Activated naive CD4-positive, alpha-beta T cell treated with anti-CD3 and anti-CD28 coated beads, Interleukin-2, amount 10 ng/mL, durations not matched to agents 7 days and 5 days (primary cell): Measurements from ENCODE around the gene ARSA.
"Not testable (repeated sequence)": the region's sequence is repeated elsewhere in the genome, so short reads cannot be mapped to it uniquely, and the experiment has no call there.

Source experiments
- CTCF ChIA-PET: fragments of 350-600 bp; sonication (Branson Sonifier 250); formaldehyde crosslinking; loops from one replicate; lab custom pipeline; 2021; ENCODE audit warnings: antibody characterized with exemption; lab: Charles Lee
- DNase-seq: peaks from one replicate; pipeline ENCODE4 v3.0.0-alpha.2; 2020
- H3K27ac Mint-ChIP-seq: one replicate; pipeline ENCODE4 v1.8.0; 2021; ENCODE audit warnings: mild to moderate bottlenecking, moderate library complexity, mixed read lengths
- H3K27me3 Mint-ChIP-seq: one replicate; pipeline ENCODE4 v1.8.0; 2021; ENCODE audit warnings: mild to moderate bottlenecking, mixed read lengths
- H3K36me3 Mint-ChIP-seq: one replicate; pipeline ENCODE4 v1.8.0; 2021; ENCODE audit warnings: mixed read lengths
- H3K4me1 Mint-ChIP-seq: one replicate; pipeline ENCODE4 v1.8.0; 2021; ENCODE audit warnings: mixed read lengths
- H3K4me3 Mint-ChIP-seq: one replicate; pipeline ENCODE4 v1.8.0; 2021; ENCODE audit warnings: mild to moderate bottlenecking, moderate library complexity, mixed read lengths
- H3K9me3 Mint-ChIP-seq: one replicate; pipeline ENCODE4 v1.8.0; 2021; ENCODE audit warnings: mixed read lengths

ARSA gene

DNA sequence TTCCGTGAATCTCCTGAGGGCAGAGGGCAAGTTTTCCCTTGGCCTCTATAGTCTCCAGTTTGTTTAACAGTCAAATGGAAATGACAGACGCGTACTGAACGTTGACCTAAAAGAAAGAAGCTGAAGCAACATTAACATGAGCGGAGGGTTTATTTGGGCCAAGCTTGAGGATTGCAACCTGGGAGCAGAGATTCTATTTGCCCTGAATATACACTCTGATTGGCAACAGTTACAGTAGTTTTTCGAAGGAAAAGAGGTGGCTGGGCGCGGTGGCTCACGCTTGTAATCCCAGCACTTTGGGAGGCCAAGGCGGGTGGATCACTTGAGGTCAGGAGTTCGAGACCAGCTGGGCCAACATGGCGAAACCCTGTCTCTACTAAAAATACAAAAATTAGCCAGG, 12.3 kb upstream of the ARSA start:
- H3K27me3 Mint-ChIP-seq = peaks cover 16% of the 10 kb centered on the region
- H3K27ac Mint-ChIP-seq, H3K36me3 Mint-ChIP-seq, H3K4me3 Mint-ChIP-seq, H3K9me3 Mint-ChIP-seq, DNase-seq, H3K4me1 Mint-ChIP-seq, CTCF ChIA-PET: not testable (repeated sequence)

DNA sequence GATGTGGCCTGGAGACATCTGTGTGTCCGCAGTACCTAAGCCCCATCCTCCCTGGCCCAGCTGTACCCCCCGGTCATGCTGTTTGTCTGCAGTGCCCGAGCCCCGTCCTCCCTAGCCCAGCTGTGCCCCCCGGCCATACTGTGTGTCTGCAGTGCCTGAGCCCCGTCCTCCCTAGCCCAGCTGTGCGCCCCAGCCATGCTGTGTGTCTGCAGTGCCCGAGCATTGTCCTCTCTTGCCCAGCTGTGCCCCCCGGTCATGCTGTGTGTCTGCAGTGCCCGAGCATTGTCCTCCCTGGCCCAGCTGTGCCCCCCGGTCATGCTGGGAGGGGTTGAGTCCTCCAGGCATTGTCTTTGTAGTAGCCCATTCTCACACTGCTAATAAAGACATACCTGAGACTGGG, 7.6 kb upstream of the ARSA start:
- Mint-ChIP-seq H3K4me1 (no peaks in the 10 kb centered on the region), H3K4me3 (no peak overlapping the region), H3K9me3 (no peaks in the 10 kb centered on the region), H3K27ac (no peak overlapping the region), H3K36me3 (no peaks in the 10 kb centered on the region), H3K27me3 (peaks cover 28% of the 10 kb centered on the region)
- CTCF ChIA-PET = no interaction called here
- no peak for DNase-seq

- Mint-ChIP-seq H3K4me3 (no peak overlapping the region), H3K4me1 (peaks cover 6% of the 10 kb centered on the region), H3K27ac (no peak overlapping the region), H3K9me3 (no peaks in the 10 kb centered on the region), H3K27me3 (peaks cover 32% of the 10 kb centered on the region), H3K36me3 (no peaks in the 10 kb centered on the region)
- CTCF ChIA-PET = interaction anchor here (0.6 kb wide), 1 partner anchor 53 kb away, joined by 3 read pairs; no protein-coding TSS in a partner anchor
- no peak for DNase-seq
Measured at GRCh38 chr22:50633771-50634170, 5.8 kb upstream of the ARSA start.

DNA sequence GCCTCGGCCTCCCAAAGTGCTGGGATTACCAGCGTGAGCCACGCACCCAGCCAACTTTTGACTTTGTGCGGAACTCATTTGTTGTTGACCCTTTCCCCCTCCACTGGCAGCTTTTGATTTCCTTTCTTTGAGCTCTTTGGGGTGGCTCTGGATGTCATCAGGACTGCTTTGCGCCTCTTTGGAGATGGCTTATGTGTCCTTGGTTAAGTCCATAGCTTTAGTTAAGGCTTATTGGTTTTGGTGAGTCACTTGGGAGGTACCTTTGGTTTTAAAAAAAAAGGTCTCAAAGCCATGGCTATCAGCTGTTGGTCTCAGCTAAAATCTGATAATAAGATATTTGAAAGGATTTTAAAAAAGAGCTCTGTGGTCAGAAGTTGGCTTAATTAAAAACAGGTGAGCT, 5.1 kb upstream of the ARSA start:
- DNase-seq = no peak
- peaks cover 37% of the 10 kb centered on the region for H3K27me3 Mint-ChIP-seq
- CTCF ChIA-PET = interaction anchor here (0.6 kb wide), 1 partner anchor 52 kb away, joined by 3 read pairs; no protein-coding TSS in a partner anchor
- no peak overlapping the region for H3K27ac Mint-ChIP-seq
- no peak overlapping the region for H3K4me3 Mint-ChIP-seq
- peaks cover 2% of the 10 kb centered on the region for H3K36me3 Mint-ChIP-seq
- peaks cover 12% of the 10 kb centered on the region for H3K4me1 Mint-ChIP-seq
- no peaks in the 10 kb centered on the region for H3K9me3 Mint-ChIP-seq

DNA sequence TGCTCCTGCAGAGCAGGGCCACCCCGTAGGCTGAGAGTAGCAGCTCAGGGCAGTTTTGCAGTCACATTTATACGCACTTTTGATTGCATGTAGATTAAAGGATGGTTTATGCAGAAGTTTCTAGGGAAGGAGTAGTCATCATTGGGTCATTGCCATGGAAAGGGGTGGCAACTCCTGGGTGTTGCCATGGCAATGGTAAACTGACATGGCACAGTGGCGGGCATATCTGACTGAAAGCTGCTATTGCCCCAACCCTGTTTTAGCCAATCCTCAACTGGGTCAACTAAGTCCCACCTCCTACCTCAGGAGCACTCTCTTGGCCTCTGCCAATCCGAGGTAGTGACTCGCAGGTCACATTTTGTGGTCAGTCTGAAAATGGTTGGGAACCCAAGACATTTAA, 2.4 kb upstream of the ARSA start:
- CTCF ChIA-PET = interaction anchor here (1.2 to 2.0 kb wide), 2 partner anchors 8 to 9 kb away, joined by 3 to 6 read pairs; no protein-coding TSS in a partner anchor
- DNase-seq = no peak
- Mint-ChIP-seq H3K4me3 (no peak overlapping the region), H3K9me3 (no peaks in the 10 kb centered on the region), H3K4me1 (peaks cover 19% of the 10 kb centered on the region), H3K27ac (no peak overlapping the region), H3K36me3 (peaks cover 4% of the 10 kb centered on the region), H3K27me3 (peaks cover 30% of the 10 kb centered on the region)

DNA sequence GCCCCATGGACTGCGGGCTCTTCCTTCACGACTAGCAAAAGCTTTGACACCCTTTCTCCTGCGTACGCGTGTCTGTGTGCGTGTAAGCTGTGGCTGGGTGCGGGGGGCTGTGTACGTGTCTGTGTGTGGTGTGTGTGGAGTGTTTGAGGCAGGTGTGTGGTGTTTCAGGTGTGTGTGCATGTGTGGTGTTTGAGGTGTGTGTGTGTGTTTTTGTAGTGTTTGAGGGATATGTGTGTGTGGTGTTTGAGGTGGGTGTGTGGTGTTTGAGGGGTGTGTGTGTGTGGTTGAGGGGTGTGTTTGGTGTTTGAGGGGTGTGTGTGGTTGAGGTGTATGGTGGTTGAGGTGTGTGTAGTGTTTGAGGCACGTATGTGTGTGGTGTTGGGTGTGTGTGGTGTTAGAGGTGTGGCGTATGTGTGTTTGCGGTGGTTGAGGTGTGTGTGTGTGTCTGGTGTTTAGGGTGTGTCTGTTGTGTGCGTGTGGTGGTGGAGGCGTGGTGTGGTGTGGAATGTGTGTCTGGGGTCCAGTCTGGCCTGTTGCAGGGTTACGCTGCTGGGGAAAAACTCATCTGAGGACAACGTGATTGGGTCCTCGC, 687 bp upstream of the ARSA start:
- Mint-ChIP-seq H3K9me3 (no peaks in the 10 kb centered on the region), H3K27me3 (peaks cover 23% of the 10 kb centered on the region), H3K4me1 (peaks cover 19% of the 10 kb centered on the region), H3K27ac (peak overlapping the region; percentile 56), H3K36me3 (peaks cover 9% of the 10 kb centered on the region), H3K4me3 (peak overlapping the region; percentile 84)
- no peak for DNase-seq
- CTCF ChIA-PET = interaction anchor here (0.6 to 1.3 kb wide), 3 partner anchors 13 to 64 kb away, joined by 3 to 5 read pairs (median 4); no protein-coding TSS in a partner anchor

DNA sequence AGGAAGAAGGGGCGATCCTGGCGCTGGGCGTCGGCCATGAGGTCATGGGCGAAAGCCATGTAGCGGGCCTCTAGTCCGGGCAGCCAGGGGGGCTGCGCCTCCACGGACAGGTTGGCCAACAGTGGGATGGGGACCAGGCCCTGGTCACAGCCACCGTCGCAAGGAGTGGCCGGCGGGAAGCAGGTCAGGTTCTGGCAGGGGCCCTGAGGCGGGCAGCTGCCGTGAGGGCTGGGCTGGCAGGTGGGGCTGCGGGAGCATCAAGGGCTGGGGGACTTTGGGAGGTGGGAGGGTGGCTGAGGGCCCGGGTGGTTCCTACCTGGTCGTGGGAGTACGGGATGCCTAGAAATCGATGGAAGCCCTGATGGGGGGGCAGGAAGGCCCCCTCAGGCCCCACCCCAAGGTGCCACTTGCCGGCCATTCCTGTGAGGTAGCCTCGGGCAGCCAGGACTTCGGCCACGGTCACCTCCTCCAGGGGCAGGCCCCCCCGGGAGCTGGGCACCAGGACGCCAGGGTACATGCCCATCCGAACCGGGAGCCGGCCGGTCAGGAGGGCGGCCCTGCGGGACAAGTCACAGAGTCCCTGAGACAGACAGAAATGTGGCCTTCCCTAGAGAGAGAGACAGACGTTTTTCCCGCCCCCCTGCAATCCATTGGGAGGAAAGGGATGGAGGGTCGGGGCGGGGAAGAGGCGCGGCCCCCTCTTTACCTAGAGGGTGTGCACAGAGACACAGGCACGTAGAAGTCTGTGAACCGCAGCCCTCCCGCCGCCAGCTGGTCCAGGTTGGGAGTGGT, 906 bp downstream of the ARSA start:
- no peak for DNase-seq
- Mint-ChIP-seq H3K27ac (peak overlapping the region; percentile 82), H3K9me3 (no peaks in the 10 kb centered on the region), H3K27me3 (peaks cover 17% of the 10 kb centered on the region), H3K4me3 (peak overlapping the region; percentile 84), H3K36me3 (peaks cover 9% of the 10 kb centered on the region), H3K4me1 (peaks cover 33% of the 10 kb centered on the region)
- CTCF ChIA-PET = interaction anchor here (0.9 to 1.3 kb wide), 5 partner anchors 10 to 375 kb away, joined by 3 to 5 read pairs (median 4); no protein-coding TSS in a partner anchor

DNA sequence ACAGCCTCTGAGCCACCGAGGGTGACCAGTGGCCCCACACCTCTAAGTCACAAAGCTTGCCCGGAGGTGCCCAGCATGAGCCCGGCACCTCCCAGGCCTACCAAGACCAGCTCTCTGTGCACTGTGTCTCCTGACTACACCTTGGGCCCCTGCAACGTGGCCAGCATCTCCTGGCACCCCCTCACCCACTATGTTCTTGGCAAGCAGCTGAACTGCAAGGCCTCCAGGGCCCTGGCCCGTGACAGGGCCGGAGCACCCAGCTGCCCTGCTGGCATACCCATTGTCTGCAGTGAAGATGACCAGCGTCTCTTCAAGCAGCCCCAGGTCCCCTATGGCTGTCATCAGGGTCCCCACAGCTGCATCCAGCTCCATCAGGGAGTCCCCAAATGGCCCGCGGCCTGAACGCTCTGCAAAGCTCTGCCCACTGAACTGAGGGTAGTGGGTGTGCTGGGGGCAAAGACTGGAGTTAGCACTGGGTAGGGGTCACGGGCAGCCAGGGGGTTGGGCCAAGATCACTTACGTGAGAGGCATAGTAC, 1.6 kb downstream of the ARSA start:
- peaks cover 39% of the 10 kb centered on the region for H3K4me1 Mint-ChIP-seq
- CTCF ChIA-PET = interaction anchor here (1.1 to 1.3 kb wide), 2 partner anchors 64 to 118 kb away, joined by 4 to 5 read pairs; no protein-coding TSS in a partner anchor
- H3K27me3 Mint-ChIP-seq = peaks cover 17% of the 10 kb centered on the region
- peak overlapping the region; percentile 69 for H3K4me3 Mint-ChIP-seq
- H3K27ac Mint-ChIP-seq = peak overlapping the region; percentile 75
- H3K9me3 Mint-ChIP-seq = no peaks in the 10 kb centered on the region
- H3K36me3 Mint-ChIP-seq = peaks cover 9% of the 10 kb centered on the region
- DNase-seq = no peak

- no peak overlapping the region for H3K27ac Mint-ChIP-seq
- peaks cover 9% of the 10 kb centered on the region for H3K36me3 Mint-ChIP-seq
- H3K4me3 Mint-ChIP-seq = no peak overlapping the region
- peaks cover 46% of the 10 kb centered on the region for H3K4me1 Mint-ChIP-seq
- CTCF ChIA-PET = interaction anchor here (1.1 to 1.3 kb wide), 2 partner anchors 65 to 117 kb away, joined by 4 to 5 read pairs; no protein-coding TSS in a partner anchor
- no peak for DNase-seq
- H3K27me3 Mint-ChIP-seq = peaks cover 17% of the 10 kb centered on the region
- no peaks in the 10 kb centered on the region for H3K9me3 Mint-ChIP-seq
Measured at GRCh38 chr22:50625568-50626313, 2.2 kb downstream of the ARSA start.

DNA sequence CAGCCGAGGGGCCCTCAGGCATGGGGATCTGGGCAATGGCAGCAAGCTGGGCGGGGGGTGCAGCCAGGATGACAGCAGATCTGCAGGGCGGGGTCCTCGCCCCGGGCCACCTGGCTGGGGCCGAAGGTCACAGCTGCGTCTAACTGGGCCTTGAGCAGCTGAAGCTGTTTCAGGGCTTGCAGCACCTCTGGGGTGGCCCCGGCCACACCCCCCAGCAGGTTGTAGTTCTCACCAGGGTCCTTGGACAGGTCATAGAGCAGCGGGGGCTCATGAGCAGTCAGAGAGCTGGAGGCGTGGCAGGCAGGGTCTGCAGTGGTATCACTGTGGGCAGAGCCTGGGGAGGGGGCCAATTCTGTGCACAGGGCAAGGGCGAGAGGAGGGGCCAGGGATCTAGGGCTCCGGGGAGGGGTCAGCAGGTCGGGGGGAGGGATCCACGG, 2.8 kb downstream of the ARSA start:
- Mint-ChIP-seq H3K9me3 (no peaks in the 10 kb centered on the region), H3K4me1 (peaks cover 52% of the 10 kb centered on the region), H3K27me3 (peaks cover 15% of the 10 kb centered on the region), H3K4me3 (no peak overlapping the region), H3K36me3 (peaks cover 9% of the 10 kb centered on the region), H3K27ac (peak overlapping the region; percentile 33)
- CTCF ChIA-PET = no interaction called here
- DNase-seq = no peak

DNA sequence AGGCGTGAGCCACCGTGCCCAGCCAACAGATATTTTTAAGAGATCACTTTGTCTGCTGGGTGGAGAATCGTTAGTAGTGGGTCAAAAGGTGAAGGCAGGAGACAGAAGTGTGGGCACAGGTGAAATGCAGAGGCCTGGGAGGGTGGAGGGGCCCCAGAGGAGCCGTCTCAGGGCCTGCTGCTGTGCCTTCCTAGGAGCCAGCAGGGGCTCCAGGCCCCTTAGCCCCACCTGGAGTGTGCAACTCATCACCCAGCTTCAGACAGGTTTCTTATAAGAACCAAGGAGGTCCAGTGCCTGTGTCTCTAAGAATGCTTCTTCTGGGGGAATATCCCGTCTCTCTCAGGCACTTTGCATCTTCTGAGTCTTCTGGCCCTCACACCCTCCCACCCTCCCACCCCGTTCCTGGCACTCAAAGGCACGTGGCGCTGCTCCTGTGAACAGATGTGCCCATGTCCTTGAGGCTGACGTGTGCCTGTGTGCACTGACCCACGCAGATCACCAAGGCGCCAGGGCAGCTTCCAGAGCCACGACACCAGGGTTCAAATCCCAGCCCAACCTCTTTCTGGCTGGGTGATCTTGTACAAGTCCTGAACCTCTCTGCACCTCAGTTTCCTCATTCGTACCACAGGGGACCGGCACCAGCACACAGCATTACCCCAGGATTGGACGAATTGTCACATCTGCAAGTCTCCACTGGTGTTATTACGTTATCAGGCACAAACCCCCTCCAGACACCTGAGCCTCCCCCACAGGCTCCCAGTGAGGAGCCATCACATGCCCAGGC, 3.4 kb downstream of the ARSA start:
- Mint-ChIP-seq H3K27ac (no peak overlapping the region), H3K4me3 (no peak overlapping the region), H3K36me3 (peaks cover 9% of the 10 kb centered on the region), H3K9me3 (no peaks in the 10 kb centered on the region), H3K27me3 (peaks cover 9% of the 10 kb centered on the region), H3K4me1 (peaks cover 58% of the 10 kb centered on the region)
- no peak for DNase-seq
- CTCF ChIA-PET = no interaction called here

GRCh38 chr22:50622723-50623327, 5.1 kb downstream of the ARSA start:
- Mint-ChIP-seq H3K27ac (peak overlapping the region; percentile 100), H3K4me3 (peak overlapping the region; percentile 85), H3K9me3 (no peaks in the 10 kb centered on the region), H3K27me3 (no peaks in the 10 kb centered on the region), H3K4me1 (peaks cover 54% of the 10 kb centered on the region), H3K36me3 (peaks cover 7% of the 10 kb centered on the region)
- no peak for DNase-seq
- CTCF ChIA-PET = interaction anchor here (2.2 to 3.7 kb wide), 3 partner anchors 69 to 95 kb away, joined by 6 to 46 read pairs (median 14); partner anchors contain the start of genes SCO2 and TYMP
